ENCODE results near the gene DOCK4.
A peak's percentile ranks its signal among the peaks of the same experiment; 100 is the strongest.

The DOCK4 gene

GRCh38 chr7:111710839-111711380 is 495.3 kb downstream of the DOCK4 start:
- DNase-seq = no peak

GRCh38 chr7:111708072-111708471 is 498.1 kb downstream of the DOCK4 start:
- DNase-seq = peak; percentile 13

GRCh38 chr7:111705807-111706206 is 500.4 kb downstream of the DOCK4 start:
- DNase-seq = no peak

- DNase-seq = peak; percentile 26
Observed at GRCh38 chr7:111697771-111698170, 508.4 kb downstream of the DOCK4 start.

- no peak for DNase-seq
Observed at GRCh38 chr7:111694376-111694775, 511.8 kb downstream of the DOCK4 start.

GRCh38 chr7:111690364-111691111 is 515.7 kb downstream of the DOCK4 start:
- no peak for DNase-seq

- no peak for DNase-seq
Observed at GRCh38 chr7:111685349-111685748, 520.9 kb downstream of the DOCK4 start.

- DNase-seq = peak; percentile 64
Observed at GRCh38 chr7:111682588-111683340, 523.4 kb downstream of the DOCK4 start.

- no peak for DNase-seq
Observed at GRCh38 chr7:111681242-111681641, 525.0 kb downstream of the DOCK4 start.

- DNase-seq = no peak
Observed at GRCh38 chr7:111678986-111679385, 527.2 kb downstream of the DOCK4 start.

- DNase-seq = peak; percentile 15
Observed at GRCh38 chr7:111678281-111678680, 527.9 kb downstream of the DOCK4 start.

GRCh38 chr7:111677848-111678247 is 528.4 kb downstream of the DOCK4 start:
- no peak for DNase-seq

GRCh38 chr7:111676811-111677210 is 529.4 kb downstream of the DOCK4 start:
- DNase-seq = no peak
